Skeletal muscle tissue (tissue), 4 donors: Measurements from ENCODE around the gene FAM228B. TPM values are rescaled to one million over a fixed set of nuclear protein-coding genes. Genes with fewer than 3 reads are reported as not detected.

Experiments
- H3K27ac ChIP-seq: one replicate; pipeline ENCODE4 v1.7.0; 2013; ENCODE audit warnings: mild to moderate bottlenecking, low read depth, low read length, inconsistent platforms
- H3K27me3 ChIP-seq, 3 donors: one replicate each; pipeline ENCODE4 v1.7.0; 2013; ENCODE audit warnings: low read length in 3 of 3; ENCODE audit not compliant: control insufficient read depth in 3 of 3, insufficient read depth in 3 of 3
- H3K36me3 ChIP-seq, 3 donors: one replicate each; pipeline ENCODE4 v1.7.0; 2013; ENCODE audit warnings: low read length in 3 of 3; ENCODE audit not compliant: control insufficient read depth in 3 of 3, insufficient read depth in 3 of 3
- H3K4me1 ChIP-seq, 3 donors: one replicate each; pipeline ENCODE4 v1.7.0; 2013; ENCODE audit warnings: low read length in 3 of 3, mild to moderate bottlenecking in 3 of 3; ENCODE audit not compliant: control insufficient read depth in 3 of 3, insufficient read depth in 3 of 3
- H3K4me3 ChIP-seq, 3 donors: one replicate each; pipeline ENCODE4 v1.7.0; 2013; ENCODE audit warnings: low read length in 3 of 3
- H3K9ac ChIP-seq, 3 donors: one replicate each; pipeline ENCODE4 v1.7.0; 2013; ENCODE audit warnings: low read length in 3 of 3, mild to moderate bottlenecking in 3 of 3, moderate library complexity in 2 of 3, low read depth in 1 of 3
- H3K9me3 ChIP-seq, 3 donors: one replicate each; pipeline ENCODE4 v1.7.0; 2013; ENCODE audit warnings: low read length in 3 of 3; ENCODE audit not compliant: control insufficient read depth in 3 of 3
- total RNA-seq: library from RNA; depleted of rRNA; stranded (reverse); fragments of >200 nt; gene quantifications from one replicate; pipeline ENCODE4 v1.2.3, GENCODE V29; 2014
- donor health status: Osteomylitis.

The FAM228B gene
- total RNA-seq, 1 donor from 2014 or later, result 47.0 TPM

GRCh38 chr2:24206714-24207113 is 83.4 kb downstream of the FAM228B start:
- peaks cover 60 to 74% (median 70%) of the 10 kb centered on the region in 3 donors for H3K36me3 ChIP-seq
- H3K27me3 ChIP-seq, result no peaks in the 10 kb centered on the region
- H3K9ac ChIP-seq, result no peak overlapping the region
- no peaks in the 10 kb centered on the region for H3K9me3 ChIP-seq
- H3K4me1 ChIP-seq, result no peaks in the 10 kb centered on the region
- no peak overlapping the region for H3K4me3 ChIP-seq
- no peak overlapping the region for H3K27ac ChIP-seq

DNA sequence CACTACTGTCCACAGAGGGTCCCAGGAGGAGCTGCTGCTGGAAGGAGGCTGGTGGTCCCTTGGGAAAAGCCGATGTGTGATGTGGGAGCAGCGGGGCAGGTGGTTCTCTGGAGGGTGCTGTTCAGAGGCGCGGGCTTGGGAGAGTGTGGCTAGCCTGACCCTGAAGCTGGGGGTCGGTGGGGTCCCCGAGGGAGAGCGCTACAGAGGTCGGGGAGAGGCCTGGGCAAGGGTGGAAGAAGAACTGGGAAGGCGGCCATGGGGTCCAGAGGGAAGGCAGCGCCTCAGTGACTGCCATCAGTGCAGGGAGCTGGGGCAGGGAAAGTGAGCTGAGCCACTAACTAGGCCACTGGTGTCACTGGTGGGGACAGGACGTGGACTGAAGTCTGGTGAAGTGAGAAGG is 84.1 kb downstream of the FAM228B start:
- no peak overlapping the region for H3K4me3 ChIP-seq
- H3K9me3 ChIP-seq, result no peaks in the 10 kb centered on the region
- H3K27me3 ChIP-seq, result no peaks in the 10 kb centered on the region
- H3K9ac ChIP-seq, result no peak overlapping the region
- H3K4me1 ChIP-seq, result no peaks in the 10 kb centered on the region
- no peak overlapping the region for H3K27ac ChIP-seq
- peaks cover 66 to 80% (median 77%) of the 10 kb centered on the region in 3 donors for H3K36me3 ChIP-seq

- Histone ChIP-seq H3K9me3 (no peaks in the 10 kb centered on the region), H3K27me3 (no peaks in the 10 kb centered on the region), H3K27ac (no peak overlapping the region), H3K36me3 (peaks cover 68 to 84% (median 76%) of the 10 kb centered on the region in 3 donors), H3K4me3 (no peak overlapping the region), H3K4me1 (no peaks in the 10 kb centered on the region), H3K9ac (no peak overlapping the region)
Observed at GRCh38 chr2:24208490-24208889, 85.2 kb downstream of the FAM228B start.

- peaks cover 60 to 74% (median 70%) of the 10 kb centered on the region in 3 donors for H3K36me3 ChIP-seq
- H3K27ac ChIP-seq, result no peak overlapping the region
Observed at GRCh38 chr2:24209389-24210105, 86.3 kb downstream of the FAM228B start.

GRCh38 chr2:24210106-24210455 is 86.8 kb downstream of the FAM228B start:
- H3K9ac ChIP-seq, result no peak overlapping the region
- H3K9me3 ChIP-seq, result no peaks in the 10 kb centered on the region
- no peaks in the 10 kb centered on the region for H3K27me3 ChIP-seq
- H3K27ac ChIP-seq, result no peak overlapping the region
- no peaks in the 10 kb centered on the region for H3K4me1 ChIP-seq
- peaks cover 58 to 72% (median 71%) of the 10 kb centered on the region in 3 donors for H3K36me3 ChIP-seq
- H3K4me3 ChIP-seq, result no peak overlapping the region

More at GRCh38 chr2:24209389-24210105, 86.3 kb downstream of the FAM228B start:
- no peaks in the 10 kb centered on the region for H3K27me3 ChIP-seq
- H3K4me1 ChIP-seq, result no peaks in the 10 kb centered on the region
- H3K9me3 ChIP-seq, result no peaks in the 10 kb centered on the region
- no peak overlapping the region for H3K4me3 ChIP-seq
- no peak overlapping the region for H3K9ac ChIP-seq

- no peaks in the 10 kb centered on the region for H3K27me3 ChIP-seq
- H3K9me3 ChIP-seq, result no peaks in the 10 kb centered on the region
- H3K9ac ChIP-seq, result no peak overlapping the region
- no peak overlapping the region for H3K4me3 ChIP-seq
- H3K4me1 ChIP-seq, result no peaks in the 10 kb centered on the region
- peaks cover 54 to 68% (median 67%) of the 10 kb centered on the region in 3 donors for H3K36me3 ChIP-seq
- no peak overlapping the region for H3K27ac ChIP-seq
Observed at GRCh38 chr2:24210723-24211122, 87.5 kb downstream of the FAM228B start.

DNA sequence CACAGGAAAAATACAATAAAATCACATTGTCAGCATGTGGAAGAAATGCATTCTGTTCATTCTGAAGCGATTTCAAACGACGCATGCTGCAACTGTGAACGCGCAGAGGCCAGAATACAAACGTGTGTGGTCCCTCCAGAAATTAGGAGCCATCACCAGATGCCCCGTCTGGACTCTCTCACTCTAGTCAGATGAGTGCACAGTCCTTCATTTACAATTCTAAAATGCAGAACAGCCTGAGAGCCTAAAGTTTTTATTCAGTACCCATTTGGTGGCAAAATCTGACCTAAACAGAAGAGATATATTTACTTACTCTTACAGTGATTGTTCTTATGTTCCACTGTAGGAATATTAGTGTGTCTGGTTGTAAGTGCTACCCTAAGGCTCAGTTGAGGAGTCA is 88.1 kb downstream of the FAM228B start:
- H3K36me3 ChIP-seq, result peaks cover 56 to 70% (median 69%) of the 10 kb centered on the region in 3 donors
- no peak overlapping the region for H3K4me3 ChIP-seq
- no peaks in the 10 kb centered on the region for H3K9me3 ChIP-seq
- H3K27me3 ChIP-seq, result no peaks in the 10 kb centered on the region
- no peak overlapping the region for H3K27ac ChIP-seq
- H3K9ac ChIP-seq, result no peak overlapping the region
- no peaks in the 10 kb centered on the region for H3K4me1 ChIP-seq

DNA sequence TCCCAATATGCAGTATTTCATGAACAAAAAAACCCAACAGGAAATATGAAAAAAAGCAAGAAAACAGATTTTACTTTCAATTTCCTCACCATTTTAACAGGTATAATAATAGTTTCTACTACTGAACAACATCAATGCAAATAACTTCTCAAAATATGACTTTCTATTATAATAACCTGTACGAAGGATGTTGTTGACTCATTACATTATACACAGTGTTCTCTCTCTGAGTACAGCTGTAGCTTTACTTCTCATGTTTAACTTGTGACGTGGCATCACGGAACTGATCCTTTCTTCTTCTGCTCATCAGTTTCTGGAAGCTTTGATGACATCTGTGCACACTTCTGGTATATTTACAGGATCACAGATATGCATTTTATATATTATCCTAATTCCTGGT is 91.6 kb downstream of the FAM228B start:
- H3K4me3 ChIP-seq, result no peak overlapping the region
- H3K4me1 ChIP-seq, result no peaks in the 10 kb centered on the region
- no peak overlapping the region for H3K27ac ChIP-seq
- H3K9me3 ChIP-seq, result no peaks in the 10 kb centered on the region
- H3K27me3 ChIP-seq, result no peaks in the 10 kb centered on the region
- peaks cover 45 to 55% (median 54%) of the 10 kb centered on the region in 3 donors for H3K36me3 ChIP-seq
- H3K9ac ChIP-seq, result no peak overlapping the region

Other genes starting within 250 kb of the FAM228B start
- 30.3 TPM for gene ATAD2B, start 196.3 kb upstream of the FAM228B start, total RNA-seq
- 16.7 TPM for gene UBXN2A, start 183.0 kb upstream of the FAM228B start, total RNA-seq
- 0.52 TPM for gene MFSD2B, start 113.4 kb upstream of the FAM228B start, total RNA-seq
- 12.0 TPM for gene WDCP, start 76.1 kb upstream of the FAM228B start, total RNA-seq
- gene FKBP1B, start 73.7 kb upstream of the FAM228B start, total RNA-seq, result 1.6 TPM
- gene SF3B6, start 47.1 kb upstream of the FAM228B start, total RNA-seq, result 88.2 TPM
- gene TP53I3, start 38.6 kb upstream of the FAM228B start, total RNA-seq, result 25.1 TPM
- not detected for gene PFN4, start 135 bp upstream of the FAM228B start, total RNA-seq
- gene FAM228A, start 51.6 kb downstream of the FAM228B start, total RNA-seq, result 0.52 TPM
- gene ITSN2, start 237.1 kb downstream of the FAM228B start, total RNA-seq, result 17.2 TPM